Uterus (tissue), 2 donors: ENCODE data around the gene GLCCI1.

ENCODE experiments used
- CTCF ChIP-seq, 4 experiments: fragments of 200-600 bp in 2 of 4; fragments of 450-650 bp in 2 of 4; sonication (generic) in 2 of 4; IDR thresholded peaks; one replicate each; pipeline ENCODE4 v1.5.1; 2016 to 2019; ENCODE audit warnings: antibody characterized with exemption in 4 of 4, mild to moderate bottlenecking in 2 of 4, moderate library complexity in 1 of 4
- POLR2A ChIP-seq, 2 donors: fragments of 450-650 bp; IDR thresholded peaks; one replicate each; pipeline ENCODE4 v1.6.1; 2016; ENCODE audit warnings: antibody characterized with exemption in 2 of 2, mild to moderate bottlenecking in 1 of 2, moderate library complexity in 1 of 2

GRCh38 chr7:8113184-8113583 lies 144.6 kb downstream of the GLCCI1 start:
- TF ChIP-seq CTCF (IDR thresholded peaks at IDR 0.05) = no peak
- no peak for TF ChIP-seq POLR2A (IDR thresholded peaks at IDR 0.05)
